ENCODE results near the gene TANC1.

DNA sequence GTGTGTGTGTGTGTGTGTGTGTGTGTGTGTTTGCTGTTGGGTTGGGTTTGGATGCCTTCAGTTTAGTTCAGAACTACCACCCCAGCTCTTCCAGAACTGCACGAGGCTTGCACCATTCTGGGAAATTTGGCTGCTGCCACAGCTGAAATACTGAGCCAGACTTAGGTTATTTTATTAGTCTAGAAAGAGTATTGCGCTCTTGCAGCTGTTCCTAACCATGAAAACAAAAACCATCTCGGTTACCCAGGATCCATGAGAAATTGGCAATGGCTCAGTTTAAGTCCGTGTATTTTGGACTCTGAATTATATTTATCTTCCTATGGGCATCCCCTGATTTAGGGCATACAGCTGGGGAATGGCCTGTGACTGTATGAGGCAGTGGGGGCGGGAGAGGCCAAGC lies 83.2 kb downstream of the TANC1 start:
- TF ChIP-seq CTCF (IDR thresholded peaks at IDR 0.05) (no peak), POLR2A (IDR thresholded peaks at IDR 0.05) (no peak), EP300 (IDR thresholded peaks at IDR 0.05; ENCODE audit: low read depth) (no peak), POLR2AphosphoS5 (IDR thresholded peaks at IDR 0.05) (no peak)

Data from transverse colon (tissue), 4 donors.